Lower leg skin (tissue), 3 donors: ENCODE data around the gene SMC1B.

Source experiments
- POLR2A ChIP-seq, 2 donors: fragments of 450-650 bp; IDR thresholded peaks; one replicate each; pipeline ENCODE4 v1.6.1; 2016 to 2017; ENCODE audit warnings: antibody characterized with exemption in 2 of 2, mild to moderate bottlenecking in 1 of 2, moderate library complexity in 1 of 2
- TF ChIP-seq, protein P1 (sequence below), 3 donors: fragments of 450-650 bp; IDR thresholded peaks; one replicate each; pipeline ENCODE4 v1.5.1; 2016; ENCODE audit warnings: antibody characterized with exemption in 3 of 3, mild to moderate bottlenecking in 3 of 3, moderate library complexity in 2 of 3

DNA sequence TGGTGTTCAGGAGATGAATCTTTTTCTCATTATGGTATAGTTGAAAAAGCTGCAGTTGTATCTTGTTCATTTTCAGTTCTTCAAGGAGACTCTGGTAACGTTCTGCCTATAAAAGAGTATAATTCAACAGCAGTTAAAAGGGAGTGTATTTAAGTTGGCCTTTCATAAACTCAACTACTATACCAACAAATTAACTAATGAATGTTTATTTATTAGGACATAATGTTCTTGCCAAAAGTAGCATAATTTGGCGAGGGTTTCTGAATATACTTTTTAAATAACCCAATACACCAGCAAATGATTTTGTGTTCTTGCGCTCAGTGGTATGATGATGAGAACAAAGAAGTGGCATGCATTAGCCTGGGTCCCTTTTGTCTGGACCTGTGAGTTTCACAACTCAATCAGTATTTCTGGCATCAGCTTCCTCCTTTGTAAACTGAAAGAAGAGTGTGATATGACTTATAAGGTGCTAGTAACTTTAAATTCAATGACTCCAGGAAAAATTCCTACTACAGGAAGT lies 10.9 kb downstream of the SMC1B start:
- TF ChIP-seq, protein P1, sequence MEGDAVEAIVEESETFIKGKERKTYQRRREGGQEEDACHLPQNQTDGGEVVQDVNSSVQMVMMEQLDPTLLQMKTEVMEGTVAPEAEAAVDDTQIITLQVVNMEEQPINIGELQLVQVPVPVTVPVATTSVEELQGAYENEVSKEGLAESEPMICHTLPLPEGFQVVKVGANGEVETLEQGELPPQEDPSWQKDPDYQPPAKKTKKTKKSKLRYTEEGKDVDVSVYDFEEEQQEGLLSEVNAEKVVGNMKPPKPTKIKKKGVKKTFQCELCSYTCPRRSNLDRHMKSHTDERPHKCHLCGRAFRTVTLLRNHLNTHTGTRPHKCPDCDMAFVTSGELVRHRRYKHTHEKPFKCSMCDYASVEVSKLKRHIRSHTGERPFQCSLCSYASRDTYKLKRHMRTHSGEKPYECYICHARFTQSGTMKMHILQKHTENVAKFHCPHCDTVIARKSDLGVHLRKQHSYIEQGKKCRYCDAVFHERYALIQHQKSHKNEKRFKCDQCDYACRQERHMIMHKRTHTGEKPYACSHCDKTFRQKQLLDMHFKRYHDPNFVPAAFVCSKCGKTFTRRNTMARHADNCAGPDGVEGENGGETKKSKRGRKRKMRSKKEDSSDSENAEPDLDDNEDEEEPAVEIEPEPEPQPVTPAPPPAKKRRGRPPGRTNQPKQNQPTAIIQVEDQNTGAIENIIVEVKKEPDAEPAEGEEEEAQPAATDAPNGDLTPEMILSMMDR (IDR thresholded peaks at IDR 0.05): no peak
- no peak for TF ChIP-seq POLR2A (IDR thresholded peaks at IDR 0.05)
